H9 (cell line): ENCODE results near the gene MPC1. TPM values are rescaled to one million over a fixed set of nuclear protein-coding genes. Genes with fewer than 3 reads are reported as not detected.
"Not testable (repeated sequence)": the region's sequence is repeated elsewhere in the genome, so short reads cannot be mapped to it uniquely, and the experiment has no call there.

Source experiments
- DNase-seq: peaks from one replicate; pipeline ENCODE4 v3.0.0-alpha.2; 2017
- H2AFZ ChIP-seq: one replicate; pipeline ENCODE4 v1.6.1; 2013; ENCODE audit warnings: mild to moderate bottlenecking, low read length, control low read depth, moderate library complexity
- H2AK5ac ChIP-seq: 2 replicates; pipeline ENCODE4 v1.6.1; 2013; ENCODE audit warnings: low read length, control low read depth, mixed read lengths; ENCODE audit not compliant: insufficient read length
- H2BK120ac ChIP-seq: one replicate; pipeline ENCODE4 v1.6.1; 2013; ENCODE audit warnings: low read depth, mild to moderate bottlenecking, low read length, control low read depth, inconsistent platforms; ENCODE audit not compliant: poor library complexity, severe bottlenecking
- H2BK12ac ChIP-seq: 2 replicates; pipeline ENCODE4 v1.6.1; 2013; ENCODE audit warnings: low read length, control low read depth, mixed read lengths, low read depth; ENCODE audit not compliant: insufficient read length
- H2BK15ac ChIP-seq: 2 replicates; pipeline ENCODE4 v1.6.1; 2013; ENCODE audit warnings: low read depth, low read length, control low read depth
- H2BK20ac ChIP-seq: one replicate; pipeline ENCODE4 v1.6.1; 2013; ENCODE audit warnings: low read depth, mild to moderate bottlenecking, low read length, control low read depth, inconsistent platforms; ENCODE audit not compliant: poor library complexity, severe bottlenecking
- H2BK5ac ChIP-seq: 2 replicates; pipeline ENCODE4 v1.6.1; 2013; ENCODE audit warnings: low read length, control low read depth, mixed read lengths; ENCODE audit not compliant: insufficient read length
- H3K14ac ChIP-seq: 2 replicates; pipeline ENCODE4 v1.6.1; 2013; ENCODE audit warnings: low read length, control low read depth; ENCODE audit not compliant: insufficient read depth
- H3K18ac ChIP-seq: 2 replicates; pipeline ENCODE4 v1.6.1; 2013; ENCODE audit warnings: low read depth, mild to moderate bottlenecking, mixed read lengths, low read length, control low read depth; ENCODE audit not compliant: insufficient read length
- H3K23ac ChIP-seq: 2 replicates; pipeline ENCODE4 v1.6.1; 2013; ENCODE audit warnings: low read length, control low read depth, mixed read lengths, low read depth; ENCODE audit not compliant: insufficient read length
- H3K23me2 ChIP-seq: 2 replicates; pipeline ENCODE4 v1.6.1; 2013; ENCODE audit warnings: low read depth, mild to moderate bottlenecking, mixed read lengths, low read length, control low read depth; ENCODE audit not compliant: insufficient read length, poor library complexity, severe bottlenecking
- H3K27ac ChIP-seq: 2 replicates; pipeline ENCODE4 v1.5.1; 2013; ENCODE audit warnings: low read length, control low read depth, mixed read lengths, low read depth; ENCODE audit not compliant: insufficient read length
- H3K27me3 ChIP-seq: 2 replicates; pipeline ENCODE4 v1.6.1; 2013; ENCODE audit warnings: low read length, control low read depth, inconsistent platforms; ENCODE audit not compliant: insufficient read depth
- H3K4ac ChIP-seq: 2 replicates; pipeline ENCODE4 v1.6.1; 2013; ENCODE audit warnings: low read depth, mild to moderate bottlenecking, control low read depth, inconsistent platforms, low read length, moderate library complexity
- H3K4me1 ChIP-seq: 2 replicates; pipeline ENCODE4 v1.6.1; 2013; ENCODE audit warnings: low read length, control low read depth, inconsistent platforms; ENCODE audit not compliant: insufficient read depth
- H3K4me2 ChIP-seq: 2 replicates; pipeline ENCODE4 v1.6.1; 2013; ENCODE audit warnings: low read length, control low read depth, mixed read lengths; ENCODE audit not compliant: insufficient read length, insufficient read depth
- H3K56ac ChIP-seq: 2 replicates; pipeline ENCODE4 v1.6.1; 2013; ENCODE audit warnings: low read depth, mild to moderate bottlenecking, mixed read lengths, low read length, control low read depth; ENCODE audit not compliant: insufficient read length
- H3K79me1 ChIP-seq: 2 replicates; pipeline ENCODE4 v1.6.1; 2013; ENCODE audit warnings: low read depth, mild to moderate bottlenecking, moderate library complexity, low read length, control low read depth, inconsistent platforms; ENCODE audit not compliant: insufficient read depth, poor library complexity, severe bottlenecking
- H3K79me2 ChIP-seq: 2 replicates; pipeline ENCODE4 v1.6.1; 2013; ENCODE audit warnings: low read length, control low read depth, inconsistent platforms; ENCODE audit not compliant: insufficient read depth
- H3K9ac ChIP-seq: 2 replicates; pipeline ENCODE4 v1.6.1; 2013; ENCODE audit warnings: low read length, control low read depth, mixed read lengths; ENCODE audit not compliant: insufficient read length; ENCODE audit errors: extremely low read depth
- H3K9me3 ChIP-seq: one replicate; pipeline ENCODE4 v1.6.1; 2013; ENCODE audit warnings: low read depth, low read length, inconsistent platforms; ENCODE audit not compliant: control insufficient read depth
- H3T11ph ChIP-seq: one replicate; pipeline ENCODE4 v1.6.1; 2013; ENCODE audit warnings: mild to moderate bottlenecking, low read length, control low read depth, inconsistent platforms
- H4K20me1 ChIP-seq: one replicate; pipeline ENCODE4 v1.6.1; 2013; ENCODE audit not compliant: control insufficient read depth, insufficient read length, insufficient read depth
- H4K5ac ChIP-seq: 2 replicates; pipeline ENCODE4 v1.6.1; 2013; ENCODE audit warnings: low read depth, mild to moderate bottlenecking, mixed read lengths, low read length, control low read depth; ENCODE audit not compliant: insufficient read length
- H4K8ac ChIP-seq: replicated peaks from 2 replicates; pipeline ENCODE4 v1.6.1; 2013; ENCODE audit warnings: low read length, control low read depth, mixed read lengths, low read depth; ENCODE audit not compliant: insufficient read length
- H4K91ac ChIP-seq: 2 replicates; pipeline ENCODE4 v1.6.1; 2013; ENCODE audit warnings: low read depth, mild to moderate bottlenecking, moderate library complexity, mixed read lengths, low read length, control low read depth; ENCODE audit not compliant: insufficient read length
- H3K27ac Mint-ChIP-seq, 3 experiments: 2 replicates in 2 of 3; 3 replicates in 1 of 3; pipeline ENCODE4 v1.8.0; 2020 to 2021; ENCODE audit warnings: mixed read lengths in 3 of 3, mild to moderate bottlenecking in 1 of 3, moderate library complexity in 1 of 3
- H3K27me3 Mint-ChIP-seq: 2 replicates; pipeline ENCODE4 v1.8.0; 2021; ENCODE audit warnings: low read depth, mild to moderate bottlenecking, moderate library complexity, mixed read lengths
- H3K36me3 Mint-ChIP-seq, 3 experiments: 2 replicates in 2 of 3; 3 replicates in 1 of 3; pipeline ENCODE4 v1.8.0; 2020 to 2021; ENCODE audit warnings: low read depth in 3 of 3, mixed read lengths in 3 of 3; ENCODE audit not compliant: insufficient read depth in 1 of 3
- H3K4me1 Mint-ChIP-seq, 2 experiments: 2 replicates each; pipeline ENCODE4 v1.8.0; 2020; ENCODE audit warnings: mixed read lengths in 2 of 2
- H3K4me3 Mint-ChIP-seq, 2 experiments: 2 replicates in 1 of 2; 3 replicates in 1 of 2; pipeline ENCODE4 v1.8.0; 2020 to 2021; ENCODE audit warnings: mild to moderate bottlenecking in 2 of 2, mixed read lengths in 2 of 2, moderate library complexity in 1 of 2
- H3K9me3 Mint-ChIP-seq, 2 experiments: 2 replicates in 1 of 2; 3 replicates in 1 of 2; pipeline ENCODE4 v1.8.0; 2020; ENCODE audit warnings: mild to moderate bottlenecking in 2 of 2, mixed read lengths in 2 of 2, moderate library complexity in 1 of 2
- WGBS: extraction: QIAGEN DNeasy Blood & Tissue Kit; methylation state at CpG from one replicate; pipeline ENCODE4 v1.1.7; 2013; ENCODE audit warnings: missing lambda C conversion rate, low lambda C conversion rate, mixed read lengths; ENCODE audit not compliant: insufficient read length; ENCODE audit errors: extremely low coverage; 5-methylcytosine and 5-hydroxymethylcytosine counted together
- total RNA-seq: library from RNA; stranded (reverse); gene quantifications from 2 replicates; pipeline ENCODE4 v1.2.1, GENCODE V29; 2021

The MPC1 gene
- total RNA-seq, 1 experiment from 2014 or later = 10.0 TPM

DNA sequence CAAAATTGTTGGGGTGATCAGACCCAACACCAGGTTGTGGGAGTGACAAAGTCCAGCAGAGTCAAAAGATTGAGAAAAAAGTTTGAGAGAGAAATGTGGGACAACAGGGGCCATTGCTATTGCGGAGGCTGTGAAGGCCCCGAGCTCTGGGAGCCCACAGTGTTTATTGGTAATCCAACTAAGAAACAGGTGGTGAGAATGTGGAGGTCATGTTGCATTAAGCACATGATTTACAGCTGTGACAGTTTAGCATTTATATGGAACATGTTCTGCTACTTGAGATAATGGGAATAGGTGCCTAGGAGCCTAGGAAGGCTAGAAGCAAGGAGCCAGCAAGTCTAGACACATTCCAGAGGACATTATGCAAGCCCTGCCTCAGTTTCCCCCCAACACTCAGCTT lies 37.8 kb downstream of the MPC1 start:
- not testable (repeated sequence) for H3K23me2 ChIP-seq, H2BK5ac ChIP-seq, H3K36me3 Mint-ChIP-seq, H3K27ac ChIP-seq, H3K79me1 ChIP-seq, H3K4ac ChIP-seq, H3K23ac ChIP-seq, H2BK12ac ChIP-seq, DNase-seq, H2BK120ac ChIP-seq, H3K9me3 ChIP-seq, H3K56ac ChIP-seq, H3K4me2 ChIP-seq, H3K27me3 Mint-ChIP-seq, H2AK5ac ChIP-seq, H4K5ac ChIP-seq, H4K8ac ChIP-seq, H3K14ac ChIP-seq, H3K9me3 Mint-ChIP-seq, H2AFZ ChIP-seq, H3K18ac ChIP-seq, H3K4me1 ChIP-seq, H4K20me1 ChIP-seq, H3K27me3 ChIP-seq, H3T11ph ChIP-seq, H2BK15ac ChIP-seq, H3K4me3 Mint-ChIP-seq, H4K91ac ChIP-seq, H3K9ac ChIP-seq, H3K27ac Mint-ChIP-seq, H2BK20ac ChIP-seq
- H3K79me2 ChIP-seq = peaks cover 20% of the 10 kb centered on the region
- H3K4me1 Mint-ChIP-seq = peaks cover 10 to 16% of the 10 kb centered on the region in 2 experiments
- no CpG with 5 or more reads among the region's 2 CpGs for WGBS
